Activated CD8-positive, alpha-beta memory T cell treated with anti-CD3 and anti-CD28 coated beads for 24 hours (primary cell): Measurements from ENCODE around the gene SNTG2.

Experiments
- DNase-seq: peaks from one replicate; pipeline ENCODE4 v3.0.0-alpha.2; 2020

The SNTG2 gene

DNA sequence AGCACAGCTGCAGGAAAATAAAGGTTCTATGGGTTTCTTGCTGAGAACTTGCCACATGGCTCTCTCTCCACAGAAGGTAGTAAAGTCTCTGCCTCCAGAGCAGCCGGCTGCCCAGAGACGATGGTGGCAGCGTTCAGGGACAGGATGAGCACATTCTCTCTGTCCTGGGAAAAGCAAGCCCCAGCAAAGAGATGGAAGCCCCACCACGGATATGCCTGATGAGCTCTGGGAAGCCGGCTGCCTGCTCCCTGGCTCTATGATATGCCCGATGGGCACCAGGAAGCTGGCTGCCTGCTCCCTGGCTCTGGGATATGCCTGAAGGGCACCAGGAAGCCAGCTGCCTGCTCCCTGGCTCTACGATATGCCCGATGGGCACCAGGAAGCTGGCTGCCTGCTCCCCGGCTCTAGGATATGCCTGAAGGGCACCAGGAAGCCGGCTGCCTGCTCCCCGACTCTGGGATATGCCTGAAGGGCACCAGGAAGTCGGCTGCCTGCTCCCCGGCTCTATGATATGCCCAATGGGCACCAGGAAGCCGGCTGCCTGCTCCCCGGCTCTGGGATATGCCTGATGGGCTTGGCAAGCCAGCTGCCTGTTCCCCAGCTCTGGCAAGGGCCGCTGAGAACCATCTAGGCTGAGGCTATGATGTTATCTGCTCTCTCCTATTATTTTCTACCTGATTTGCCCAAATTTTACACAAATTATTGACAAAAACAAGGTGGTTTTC lies 21.5 kb upstream of the SNTG2 start:
- DNase-seq, result no peak

DNA sequence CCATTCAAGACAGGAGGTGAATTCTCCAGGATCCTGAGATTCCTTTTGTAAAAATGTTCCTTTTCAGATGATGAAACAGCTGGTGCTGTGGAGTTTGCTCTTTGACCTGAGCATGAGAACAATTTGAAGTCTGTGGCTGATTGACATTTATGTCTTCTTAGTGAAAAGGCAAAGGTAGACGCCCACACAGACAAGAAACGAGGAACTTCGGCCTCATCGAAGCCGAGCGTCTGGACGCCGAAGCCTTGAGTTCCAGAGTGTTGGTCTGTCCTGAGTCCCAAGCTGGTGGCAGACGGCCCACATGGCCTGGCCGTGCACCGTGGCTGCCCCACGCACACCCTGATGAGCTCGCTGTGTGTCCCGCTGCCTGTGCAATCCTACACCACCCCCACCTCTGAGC lies 20.7 kb upstream of the SNTG2 start:
- DNase-seq, result no peak

DNA sequence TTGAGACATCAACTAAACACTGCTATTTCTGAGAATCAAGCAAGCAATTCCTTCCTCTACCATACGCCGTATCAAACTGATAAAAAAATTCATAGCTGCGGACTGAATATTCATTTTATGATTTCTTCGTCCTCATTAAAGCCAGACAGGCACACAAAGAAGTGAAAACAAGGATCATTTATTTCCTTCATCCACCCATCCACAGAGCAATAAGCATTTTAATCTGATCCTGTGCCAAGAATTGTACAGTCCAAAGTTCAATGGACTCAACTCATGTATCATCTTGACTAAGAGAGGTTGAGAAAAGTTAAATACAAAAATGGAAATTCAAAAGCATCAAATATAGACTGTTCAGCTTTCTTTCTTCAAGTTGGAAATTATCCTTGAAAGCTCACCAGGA lies 19.7 kb upstream of the SNTG2 start:
- no peak for DNase-seq

DNA sequence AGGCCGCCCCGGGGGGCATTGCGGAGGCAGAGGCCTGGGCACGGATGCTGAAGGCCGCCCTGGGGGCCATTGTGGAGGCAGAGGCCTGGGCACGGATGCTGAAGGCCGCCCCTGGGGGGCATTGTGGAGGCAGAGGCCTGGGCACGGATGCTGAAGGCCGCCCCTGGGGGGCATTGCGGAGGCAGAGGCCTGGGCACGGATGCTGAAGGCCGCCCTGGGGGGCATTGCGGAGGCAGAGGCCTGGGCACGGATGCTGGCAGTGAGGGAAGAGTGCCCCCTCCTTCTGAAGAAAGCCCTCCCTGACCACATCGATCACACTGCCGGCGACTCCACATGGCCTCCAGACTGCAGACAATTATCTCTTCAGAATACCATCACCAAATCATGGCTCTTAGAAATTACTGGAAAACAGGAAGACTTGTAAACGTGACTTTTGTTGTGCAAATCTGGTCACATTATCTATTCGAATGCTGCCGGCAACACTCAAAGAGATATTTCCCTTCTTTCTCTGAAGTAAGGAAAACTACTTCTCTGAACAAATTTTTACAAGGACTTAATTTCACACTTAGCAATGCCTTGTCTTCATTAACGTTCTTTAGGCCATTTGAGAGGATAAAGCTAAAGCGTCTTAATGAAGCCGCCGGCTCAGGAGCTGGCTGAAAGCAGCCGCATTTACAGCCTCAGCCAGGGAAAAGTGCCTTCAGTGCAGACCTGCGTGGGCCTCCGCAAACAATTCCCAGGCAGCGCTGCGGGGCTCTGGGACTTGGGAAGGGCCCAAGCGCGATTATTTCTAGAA lies 18.1 kb upstream of the SNTG2 start:
- DNase-seq, result no peak

DNA sequence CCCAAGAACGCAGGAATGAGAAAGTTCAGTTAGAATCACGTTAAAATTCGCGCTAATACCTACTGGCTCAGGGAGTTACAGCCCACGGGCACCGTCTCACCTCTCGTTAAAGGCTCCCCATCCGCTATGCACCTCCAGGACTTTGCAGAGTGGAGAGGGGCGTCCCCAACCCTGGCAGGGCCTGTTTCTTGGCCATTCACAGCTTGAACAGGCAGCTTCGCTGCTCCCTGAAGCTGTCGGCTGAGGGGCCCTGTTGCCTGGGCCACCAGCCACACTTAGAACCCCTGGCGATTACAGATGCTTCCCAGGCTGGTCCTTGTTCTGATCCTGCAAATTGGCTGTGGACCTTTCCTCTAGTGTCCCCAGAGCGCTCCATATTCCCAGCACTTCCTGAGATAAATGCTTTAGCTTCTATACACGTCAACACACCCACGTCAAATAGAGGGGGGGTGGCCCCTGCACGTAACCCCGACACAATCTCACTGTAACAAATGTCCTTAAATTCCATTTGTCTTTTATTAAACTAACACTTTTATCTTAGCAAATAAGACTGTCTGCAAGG lies 16.8 kb upstream of the SNTG2 start:
- no peak for DNase-seq

DNA sequence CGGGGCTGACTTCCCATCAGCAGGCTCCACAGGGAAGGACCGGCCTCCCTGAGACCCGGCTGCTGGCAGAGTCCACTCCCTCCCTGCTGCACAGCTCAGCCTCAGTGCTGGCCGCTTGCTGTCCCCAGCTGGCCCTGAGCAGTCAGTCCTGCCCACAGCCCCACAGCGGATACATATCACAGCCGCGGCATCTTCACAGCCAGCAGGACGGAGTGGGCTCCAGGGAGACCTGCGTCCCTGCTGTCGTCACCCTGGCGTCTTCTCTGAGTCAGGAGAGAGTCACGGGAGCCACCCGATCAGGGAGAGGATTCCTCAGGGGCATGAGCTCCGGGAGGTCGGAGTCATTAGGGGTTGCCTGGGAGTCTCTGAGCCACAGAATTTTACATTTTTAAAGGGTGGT lies 13.1 kb upstream of the SNTG2 start:
- DNase-seq, result no peak

DNA sequence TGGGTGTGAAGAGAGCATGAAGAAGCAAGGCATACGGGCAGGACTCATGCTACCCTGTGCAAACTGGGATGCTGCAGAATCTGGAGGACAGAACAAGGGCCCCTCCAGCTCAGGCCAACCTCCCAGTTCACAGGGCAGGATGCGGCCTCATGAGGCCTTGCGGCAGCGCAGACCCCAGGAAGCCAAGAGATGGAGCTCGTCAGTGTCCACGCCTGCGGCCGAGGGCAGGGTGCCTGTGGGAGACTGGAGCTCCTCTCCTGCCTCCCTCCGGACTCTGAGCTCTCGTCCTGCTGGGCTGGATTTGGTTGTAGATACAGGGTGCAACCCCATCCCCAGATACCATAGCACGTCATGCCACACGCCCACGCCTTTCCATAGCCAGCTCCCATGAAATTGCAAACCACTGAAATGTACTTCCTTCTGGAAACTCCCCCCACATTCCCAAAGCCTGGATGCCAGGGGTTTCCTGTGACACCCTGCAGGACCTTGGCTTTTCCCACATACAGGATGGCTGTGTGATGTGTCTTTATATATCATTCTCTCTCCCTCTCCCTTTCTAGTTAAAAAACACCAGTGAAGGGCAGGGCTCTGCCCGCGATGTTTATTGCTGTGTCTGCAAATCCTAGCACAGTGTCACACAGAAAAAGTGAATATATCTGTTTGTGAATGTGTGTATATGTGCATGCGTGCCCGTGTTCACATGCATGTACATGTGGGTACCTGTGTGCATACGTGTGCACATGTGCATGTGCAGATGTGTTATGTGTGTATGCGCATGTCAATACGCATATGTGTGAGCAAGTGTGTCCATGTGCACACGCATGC lies 12.3 kb upstream of the SNTG2 start:
- DNase-seq, result no peak

DNA sequence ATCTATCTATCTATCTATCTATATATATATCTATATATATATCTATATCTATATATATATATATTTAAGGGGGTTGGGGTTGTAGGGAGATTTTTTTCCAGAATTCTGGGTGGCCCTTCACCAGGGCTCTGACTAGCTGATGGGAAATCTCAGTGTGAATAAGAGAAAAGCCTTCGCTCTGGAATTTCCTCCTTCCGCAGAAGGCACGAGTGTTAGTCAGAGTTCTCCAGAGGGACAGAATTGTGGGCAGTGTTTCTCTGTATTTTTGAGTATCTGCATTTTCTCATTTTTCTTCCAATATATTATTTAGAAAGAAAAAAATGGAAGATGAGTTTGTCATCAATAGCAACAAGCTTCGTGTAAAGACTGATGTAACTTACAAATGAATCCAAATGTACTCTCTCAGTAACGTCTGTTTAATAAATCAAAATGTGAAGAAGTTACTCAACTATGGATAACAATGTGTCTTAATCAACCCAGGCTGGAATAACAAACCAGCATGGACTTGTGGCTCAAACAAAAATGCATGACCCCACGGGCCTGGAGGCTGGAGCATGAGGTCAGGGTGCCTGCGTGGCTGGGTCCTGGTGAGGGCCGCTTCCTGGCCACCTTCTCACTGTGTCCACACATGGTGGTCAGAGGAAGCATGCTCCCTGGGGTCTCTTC lies 10.6 kb upstream of the SNTG2 start:
- no peak for DNase-seq

DNA sequence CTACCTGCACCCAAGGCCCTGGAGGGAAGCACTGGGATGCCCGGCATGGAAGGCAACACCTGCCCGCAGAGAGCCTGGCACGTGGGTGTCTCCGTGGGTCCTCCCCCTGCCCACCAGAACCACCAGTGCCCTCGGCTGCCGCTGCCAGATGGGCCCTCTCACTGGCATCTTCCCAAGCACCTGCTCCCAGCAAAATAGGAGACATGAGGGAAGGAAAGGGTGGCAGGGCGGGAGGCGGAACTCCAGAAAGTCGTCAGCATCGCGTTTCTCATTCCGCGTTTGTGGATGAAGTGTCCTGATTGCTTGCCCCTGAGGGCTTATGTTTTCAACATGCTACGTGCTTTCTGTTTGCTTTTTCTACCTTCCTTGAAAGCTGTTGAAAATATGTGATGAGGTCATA lies 8.8 kb upstream of the SNTG2 start:
- DNase-seq, result no peak

DNA sequence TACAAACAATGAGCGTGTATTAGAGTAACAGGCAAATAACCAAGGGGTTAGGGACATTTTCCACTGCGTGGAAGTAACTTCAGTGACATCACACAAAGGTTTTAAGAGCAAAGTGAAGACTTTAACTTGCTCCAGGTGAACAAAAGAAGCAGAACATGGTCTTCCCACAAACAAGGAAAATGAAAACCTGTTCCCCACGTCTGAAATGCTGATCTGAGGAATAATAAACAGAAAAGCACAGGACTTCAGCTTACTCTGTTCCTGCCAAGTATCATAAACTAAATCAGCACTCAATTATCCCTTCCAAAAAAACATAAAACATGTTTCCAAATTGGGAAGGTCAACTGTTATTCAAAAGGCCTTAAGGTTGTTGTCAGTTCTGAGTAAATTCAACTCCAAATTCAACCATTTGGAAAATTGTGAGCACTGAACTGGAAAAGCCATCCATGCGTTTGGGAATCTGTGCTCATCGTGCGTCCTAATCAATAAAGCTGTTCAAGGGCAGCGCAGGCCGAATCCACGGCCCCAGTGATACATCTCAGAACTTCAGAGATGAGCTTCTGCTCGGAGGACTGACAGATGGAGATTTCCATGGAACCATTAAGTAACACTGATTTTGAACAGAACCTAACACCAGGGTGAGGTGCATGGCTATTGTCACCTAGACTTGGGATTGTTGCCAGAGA lies 7.7 kb upstream of the SNTG2 start:
- no peak for DNase-seq

DNA sequence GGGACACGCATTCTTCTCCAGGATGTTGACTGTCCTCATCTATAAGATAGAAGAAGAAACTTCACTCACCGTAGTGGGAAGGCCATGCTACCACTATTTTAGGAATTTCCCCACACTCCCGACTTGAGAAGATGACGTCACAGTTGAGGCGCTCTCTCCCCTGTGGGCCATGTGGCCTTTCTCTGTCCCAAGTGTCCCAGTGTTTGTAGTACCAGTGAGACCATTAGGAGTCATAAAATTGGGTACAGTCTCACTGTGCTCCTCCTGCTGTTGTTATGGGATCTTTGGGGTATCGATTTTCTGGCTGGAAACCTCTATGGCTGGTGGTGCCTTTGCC lies 7.2 kb upstream of the SNTG2 start:
- DNase-seq, result no peak

DNA sequence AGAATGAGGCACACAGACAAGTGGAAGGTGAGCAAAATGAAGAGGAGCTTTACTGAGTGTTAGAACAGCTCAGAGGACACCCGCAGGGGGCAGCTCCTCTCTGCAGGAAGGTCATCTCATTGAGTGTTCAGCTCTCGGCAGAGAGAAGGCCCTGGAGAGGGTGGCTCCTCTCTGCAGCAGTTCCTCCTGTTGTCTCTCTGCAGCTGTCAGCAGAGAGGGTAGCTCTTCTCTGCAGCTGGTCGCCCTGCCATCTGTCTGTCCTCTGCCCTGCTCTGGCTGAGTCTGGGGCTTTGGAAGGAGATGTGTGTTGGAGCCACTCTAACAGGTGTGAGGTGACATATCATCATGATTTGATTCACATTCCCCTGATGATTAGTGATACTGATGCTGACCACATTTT lies 6.8 kb upstream of the SNTG2 start:
- no peak for DNase-seq

DNA sequence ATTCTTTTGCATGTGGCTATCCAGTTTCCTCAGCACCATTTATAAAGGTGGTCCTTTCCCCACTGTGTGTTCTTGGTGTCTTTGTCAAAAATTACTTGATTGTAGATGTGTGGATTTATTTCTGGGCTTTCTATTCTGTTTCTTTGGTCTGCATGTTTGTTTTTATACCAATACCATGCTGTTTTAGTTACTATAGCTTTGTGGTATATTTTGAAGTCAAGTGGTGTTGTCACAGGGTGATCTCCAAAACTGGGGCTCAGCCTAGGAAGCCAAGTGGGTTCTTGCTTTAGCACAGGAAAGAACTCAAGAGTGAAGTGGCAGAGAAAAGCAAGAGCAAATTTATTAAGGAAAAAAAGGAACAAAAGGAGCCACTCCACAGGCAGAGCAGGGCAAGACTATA lies 6.0 kb upstream of the SNTG2 start:
- no peak for DNase-seq

DNA sequence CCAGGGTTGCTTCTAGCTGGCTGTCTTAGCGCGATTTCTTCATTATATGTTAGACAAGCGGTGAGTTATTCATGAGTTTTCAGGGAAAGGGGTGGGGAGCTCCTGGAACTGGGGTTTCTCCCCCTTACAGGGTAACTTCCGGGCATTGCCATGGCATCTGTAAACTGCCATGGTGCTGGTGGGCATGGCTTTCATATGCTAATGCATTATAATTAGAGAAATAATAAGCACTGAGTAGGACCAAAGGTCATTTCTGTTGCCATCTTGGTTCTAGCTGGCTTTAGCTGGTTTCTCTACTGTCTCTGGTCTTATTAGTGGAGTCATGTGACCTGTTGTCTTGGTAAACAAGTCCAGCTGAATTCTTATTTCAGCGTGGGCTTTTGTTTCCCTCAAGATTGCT lies 5.5 kb upstream of the SNTG2 start:
- DNase-seq, result no peak

DNA sequence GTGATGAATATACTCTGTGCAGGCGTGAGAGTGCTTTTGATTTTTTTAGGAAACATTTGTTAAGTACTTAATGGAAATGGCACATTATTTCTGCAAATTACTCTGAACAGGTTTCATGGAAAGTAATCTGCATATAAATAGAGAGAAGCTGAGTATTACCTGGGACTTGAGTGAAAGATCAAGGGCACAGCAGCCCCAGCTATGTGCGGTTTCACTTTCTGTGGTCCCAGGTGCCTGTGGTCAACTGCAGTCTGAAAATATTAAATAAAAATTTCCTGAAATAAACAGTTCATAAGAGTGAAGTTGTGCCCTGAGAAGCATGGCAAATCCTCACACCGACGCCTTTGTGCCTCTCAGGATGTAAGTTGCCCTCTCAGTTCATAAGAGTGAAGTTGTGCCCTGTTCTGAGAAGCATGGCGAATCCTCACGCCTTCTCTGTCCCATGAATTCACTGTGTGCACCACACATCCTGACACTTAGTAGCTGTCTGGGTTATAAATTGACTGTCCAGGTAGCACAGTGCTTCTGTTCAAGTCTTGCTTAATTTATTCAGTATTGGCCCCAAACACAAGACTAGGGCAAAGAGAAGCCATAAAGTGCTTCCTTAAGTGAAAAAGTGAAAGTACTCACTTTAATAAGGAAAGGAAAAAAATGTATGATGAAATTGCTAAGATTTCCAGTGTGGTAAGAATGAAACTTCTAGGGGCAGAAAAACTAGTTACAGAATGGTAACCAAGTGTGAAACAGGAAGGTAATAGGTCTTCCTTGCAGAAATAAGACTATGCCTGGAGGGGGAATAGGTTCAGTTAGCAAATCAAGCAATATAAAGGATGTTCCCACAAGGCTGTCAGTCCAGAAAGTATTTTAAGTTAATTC lies 4.3 kb upstream of the SNTG2 start:
- DNase-seq, result peak; percentile 69

DNA sequence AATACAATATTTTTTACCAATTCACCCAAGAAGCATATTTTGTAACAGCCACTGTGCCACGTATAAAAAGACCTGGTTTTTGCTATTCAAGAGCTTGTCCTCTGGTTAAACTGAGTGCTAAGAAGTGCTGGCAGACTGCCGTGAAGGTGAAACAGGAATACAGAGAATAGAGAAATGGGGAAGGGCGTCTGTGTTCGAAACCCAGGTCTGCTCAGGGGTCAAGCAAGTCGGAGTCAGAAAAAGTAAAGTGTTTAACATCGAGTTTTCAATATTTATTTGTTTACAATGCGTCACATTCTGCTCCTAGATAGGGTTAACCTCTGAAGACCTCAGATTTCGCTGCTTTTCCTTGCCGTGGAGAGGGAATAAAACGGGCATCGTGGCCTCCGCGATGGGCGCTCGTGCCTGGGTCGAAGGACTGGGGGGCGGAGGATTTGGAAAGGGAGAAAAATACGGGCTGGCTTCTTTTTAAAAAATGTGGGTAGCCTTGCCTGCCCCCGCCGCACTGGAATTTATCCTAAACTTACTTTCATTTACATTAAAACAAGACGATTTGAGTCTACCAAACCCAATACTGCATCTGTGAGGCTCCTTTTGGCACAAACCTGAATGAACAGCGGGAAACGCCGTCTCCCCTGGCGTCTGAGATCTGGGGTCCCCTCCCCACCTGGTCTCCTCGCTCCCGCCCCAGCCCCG lies 1.1 kb upstream of the SNTG2 start:
- DNase-seq, result no peak

DNA sequence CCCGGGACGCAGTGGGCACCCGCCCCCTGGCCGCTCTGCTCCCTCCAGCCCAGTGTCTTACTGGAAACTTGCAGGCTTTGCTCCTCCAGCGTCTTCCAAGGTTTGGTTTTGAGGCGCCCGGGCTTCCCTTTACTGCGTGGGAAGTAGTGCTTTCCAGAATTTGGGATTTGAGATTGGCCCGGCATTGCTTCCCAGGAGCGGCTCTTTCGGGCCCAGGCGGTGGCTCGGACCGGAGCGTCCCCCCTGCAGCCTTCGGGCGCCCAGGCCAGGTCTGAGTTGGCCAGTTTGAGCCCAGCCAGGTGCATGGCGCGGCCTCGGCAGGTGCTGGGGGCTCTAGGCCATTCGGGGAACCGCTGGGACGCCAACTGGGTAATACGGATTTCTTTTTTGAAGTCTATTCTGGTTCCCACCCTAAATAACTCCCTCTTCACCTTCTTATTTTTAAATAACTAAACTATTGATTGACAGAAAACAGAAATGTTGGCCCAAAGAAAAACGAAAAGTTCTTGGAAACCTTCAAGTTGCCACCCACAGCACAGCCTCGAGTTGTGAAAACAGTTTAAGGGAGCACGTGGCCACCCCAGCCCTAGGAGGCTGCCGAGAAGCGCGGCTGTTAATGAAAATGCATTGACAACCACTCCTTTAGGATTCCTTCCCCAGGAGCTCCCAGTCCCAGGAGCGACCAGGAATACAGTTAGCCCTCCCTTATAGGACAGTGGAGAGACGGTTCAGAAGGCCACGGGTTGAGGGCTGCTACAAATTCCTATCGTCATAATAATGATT lies 766 bp downstream of the SNTG2 start:
- DNase-seq, result no peak

DNA sequence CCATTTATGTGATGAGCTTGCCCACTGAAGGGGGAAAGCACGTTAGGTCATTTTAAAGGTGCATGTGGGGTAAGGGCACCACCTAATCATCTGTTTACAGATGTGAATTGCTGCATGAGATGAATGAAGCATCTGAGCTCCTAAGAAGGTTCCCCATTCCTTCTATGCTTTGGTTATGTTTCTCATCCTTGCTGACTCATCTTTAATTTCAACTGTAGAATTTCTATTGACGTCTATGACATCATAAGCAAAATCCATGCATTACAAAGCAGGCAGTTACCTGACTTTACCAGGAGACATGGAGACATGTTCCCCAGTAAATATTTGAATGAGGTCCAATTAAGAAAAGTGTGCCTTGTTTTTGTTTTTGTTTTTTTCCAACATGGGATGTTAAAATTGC lies 2.8 kb downstream of the SNTG2 start:
- DNase-seq, result no peak

DNA sequence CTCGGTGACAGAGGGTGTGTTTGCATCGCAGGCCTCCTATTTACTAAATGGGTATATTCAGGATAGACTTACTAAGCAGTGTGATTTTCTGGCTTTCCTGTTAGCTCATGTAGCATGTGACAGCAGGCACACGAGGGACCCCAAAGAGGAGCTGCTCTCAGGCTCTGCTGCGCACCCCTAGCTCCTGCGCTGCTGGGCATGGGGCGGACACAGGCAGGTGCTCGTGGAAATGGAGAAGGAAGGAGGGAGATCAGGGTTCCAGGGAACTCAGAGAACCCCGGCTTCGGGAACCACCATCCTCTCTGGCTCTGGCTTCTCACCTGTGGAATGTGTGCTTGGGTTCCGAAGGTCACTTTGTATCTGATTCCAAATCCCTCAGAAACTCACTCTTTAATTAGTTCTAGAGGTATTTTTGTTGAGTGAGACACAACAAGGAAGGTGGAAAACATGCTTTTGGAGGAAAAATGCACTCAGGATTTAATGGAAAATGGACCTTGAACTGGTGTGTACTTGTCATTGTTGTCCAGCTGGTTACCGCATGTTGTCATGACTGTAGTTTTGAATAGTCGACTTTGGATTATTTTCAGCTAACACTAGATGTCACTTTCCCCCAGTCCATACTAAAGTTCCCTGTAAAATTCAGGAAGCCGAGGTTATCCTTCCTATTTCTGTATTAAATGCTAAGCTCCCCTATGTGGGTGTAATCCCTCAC lies 3.5 kb downstream of the SNTG2 start:
- no peak for DNase-seq
